ENCODE results near the gene SCUBE2.

Gene SCUBE2

DNA sequence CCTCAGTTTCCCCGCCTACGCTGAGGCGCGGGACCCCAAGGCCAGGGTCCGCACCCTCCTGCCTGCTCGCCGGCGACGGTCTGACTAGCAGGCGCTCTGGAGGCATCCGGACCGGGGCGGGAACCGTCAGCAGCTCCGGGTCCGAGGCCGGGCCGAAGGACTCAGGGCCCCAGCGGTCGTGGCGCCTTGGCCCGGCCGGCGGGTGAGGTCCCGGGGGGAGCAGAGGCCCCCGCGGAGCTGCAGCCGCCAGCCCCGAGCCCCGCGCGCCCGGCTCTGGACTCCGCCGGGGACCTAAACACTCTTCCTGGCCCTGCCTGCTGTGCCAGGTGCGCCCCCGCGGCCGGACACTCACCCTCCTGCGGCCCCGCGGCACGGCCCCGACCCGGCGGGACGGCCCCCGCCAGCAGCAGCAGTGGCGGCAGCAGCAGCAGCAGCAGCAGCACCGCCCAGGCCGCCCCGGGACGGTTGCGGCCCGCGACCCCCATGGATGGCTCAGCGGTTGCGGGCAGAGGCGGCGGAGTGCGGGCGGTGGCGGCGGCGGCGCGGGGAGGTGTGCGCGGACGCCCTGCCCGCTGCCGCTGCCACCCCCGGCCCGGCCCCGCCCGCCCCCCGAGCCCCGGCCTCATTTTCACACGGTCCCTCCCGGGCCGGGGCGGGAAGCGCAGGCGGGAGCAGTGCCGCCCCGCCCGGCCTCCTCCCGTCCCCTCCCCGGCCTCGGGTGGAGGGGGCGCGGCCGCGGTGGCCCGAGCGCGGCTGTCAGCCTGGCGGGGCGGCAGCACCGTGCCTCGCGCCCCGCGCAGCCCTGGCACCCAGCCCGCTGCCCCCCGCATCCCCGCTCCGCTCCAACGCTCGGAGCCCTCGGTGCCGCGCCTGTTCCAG is at the start of gene SCUBE2:
Gene SCUBE2, minus strand, starts transcription at position 556 of the 879 bp plus-strand sequence. Its CDS starts 71 bp downstream, at position 485.
- TF ChIP-seq CTCF (IDR thresholded peaks at IDR 0.05; ENCODE audit: extremely low read depth, missing control alignments) = no peak
- DNase-seq (ENCODE audit: low spot score) = peak; percentile 72

DNA sequence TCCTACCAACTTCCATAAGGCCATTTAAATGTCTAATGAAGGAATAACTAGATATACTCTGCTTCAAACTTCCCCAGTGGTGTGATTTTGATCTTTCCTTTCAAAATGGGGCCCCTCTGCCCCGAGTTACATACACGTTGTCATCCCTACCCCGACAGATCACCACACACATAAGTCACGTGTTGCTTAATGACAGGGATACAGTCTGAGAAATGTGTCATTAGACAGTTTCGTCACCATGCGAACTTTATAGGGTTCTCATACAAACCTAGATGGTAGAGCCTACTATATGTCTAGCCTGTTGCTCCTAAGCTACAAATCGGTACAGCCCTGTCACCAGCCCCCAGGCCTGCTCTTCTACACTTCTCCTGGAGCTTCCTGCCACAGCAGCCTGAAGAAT is 49.8 kb upstream of the SCUBE2 start:
- no peak for TF ChIP-seq CTCF (IDR thresholded peaks at IDR 0.05; ENCODE audit: extremely low read depth, missing control alignments)
- no peak for DNase-seq (ENCODE audit: low spot score)

DNA sequence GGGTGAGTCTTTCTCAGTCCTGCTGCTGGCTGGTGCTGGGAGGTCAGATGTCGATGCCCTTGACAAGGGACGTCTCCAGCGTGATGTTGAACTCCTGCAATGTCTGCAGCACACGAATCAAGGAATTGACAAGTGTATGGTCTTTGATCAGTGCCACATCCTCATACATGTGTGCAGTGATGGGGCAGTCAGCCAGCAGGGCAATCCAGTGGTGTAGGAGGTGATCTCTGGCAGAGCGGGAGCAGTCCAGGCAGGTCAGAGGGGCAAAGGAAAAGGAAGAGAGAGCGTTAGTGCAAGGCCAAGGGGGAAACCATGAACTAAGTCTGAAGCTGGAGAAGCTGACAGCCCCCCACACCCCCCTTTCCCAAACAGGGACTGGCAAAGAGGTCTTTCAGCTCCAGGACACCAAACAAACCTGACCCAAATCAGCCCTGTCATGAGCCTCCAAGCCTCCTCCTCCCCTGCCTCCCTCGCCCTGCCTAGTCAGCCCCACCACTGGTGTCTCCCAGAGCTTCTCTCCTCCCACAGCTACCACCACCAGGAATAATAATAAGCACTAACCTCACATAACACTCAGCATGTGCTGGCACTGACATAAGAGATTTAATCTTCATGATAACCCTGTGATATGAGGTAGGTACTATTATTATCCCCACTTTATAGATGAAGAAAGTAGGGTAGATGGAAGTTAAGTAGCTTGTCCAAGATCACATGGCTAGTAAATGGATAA is 48.4 kb upstream of the SCUBE2 start:
- no peak for DNase-seq (ENCODE audit: low spot score)
- TF ChIP-seq CTCF (IDR thresholded peaks at IDR 0.05; ENCODE audit: extremely low read depth, missing control alignments) = no peak

DNA sequence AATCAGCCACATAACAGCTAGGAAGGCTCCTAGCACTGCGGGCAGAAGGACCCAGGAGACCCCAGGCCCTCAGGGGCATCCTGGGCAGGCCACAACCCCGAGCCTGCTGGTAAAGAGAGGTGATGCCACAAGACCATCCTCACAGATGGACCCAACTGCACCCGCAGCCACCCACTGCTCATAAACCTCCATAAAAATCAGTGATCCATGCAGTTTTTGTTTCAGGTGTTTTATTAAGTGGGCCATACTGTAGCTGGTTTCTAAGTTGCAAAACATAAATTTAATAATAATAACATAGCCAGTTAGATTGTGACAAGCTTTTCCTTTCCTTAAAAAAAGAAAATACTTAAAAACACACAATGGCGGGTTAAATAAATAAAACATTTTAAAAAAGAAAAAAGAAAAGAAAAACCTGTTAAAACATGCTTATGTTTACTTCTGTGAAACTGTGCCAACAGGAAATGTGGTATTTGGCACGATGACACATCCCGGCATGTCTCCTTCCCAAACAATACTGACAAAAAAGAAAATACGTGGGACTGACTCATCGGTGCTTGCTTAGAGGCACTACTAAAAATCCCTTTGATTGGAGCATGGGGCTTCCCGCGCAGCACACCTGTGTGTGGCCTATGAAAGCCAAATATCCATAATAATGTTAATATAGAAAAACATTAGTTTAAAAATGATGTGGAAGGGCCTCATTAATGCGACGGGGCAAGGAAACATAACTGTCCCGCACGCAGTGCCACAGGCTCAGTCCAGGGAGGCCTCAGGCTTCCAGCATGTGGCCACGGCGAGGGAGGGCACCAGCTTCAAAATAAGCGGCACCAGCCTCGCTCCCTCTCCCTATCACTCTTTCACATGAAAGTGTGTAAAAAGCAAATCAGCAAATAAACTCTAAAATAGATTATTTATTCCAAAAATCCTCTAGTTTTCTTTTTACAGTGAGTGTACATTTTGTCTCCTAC is 47.5 kb upstream of the SCUBE2 start:
- no peak for DNase-seq (ENCODE audit: low spot score)
- no peak for TF ChIP-seq CTCF (IDR thresholded peaks at IDR 0.05; ENCODE audit: extremely low read depth, missing control alignments)

DNA sequence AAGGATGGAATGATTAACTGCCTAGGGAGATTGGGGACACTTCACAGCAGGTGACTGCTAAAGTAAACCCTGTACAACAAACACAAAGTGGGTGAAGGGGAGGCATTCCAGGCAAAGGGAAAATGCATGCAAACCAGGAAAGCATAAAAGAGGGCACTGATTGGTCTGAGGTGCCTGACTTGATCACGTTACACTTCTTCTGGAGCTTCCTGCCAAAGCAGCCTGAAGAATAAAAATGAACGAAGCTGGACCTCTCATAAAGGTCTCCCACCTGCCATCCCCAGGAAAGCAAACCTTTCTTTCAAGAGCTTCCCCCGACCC is 46.7 kb upstream of the SCUBE2 start:
- no peak for TF ChIP-seq CTCF (IDR thresholded peaks at IDR 0.05; ENCODE audit: extremely low read depth, missing control alignments)
- DNase-seq (ENCODE audit: low spot score) = no peak

GRCh38 chr11:9137293-9138132 is 46.1 kb upstream of the SCUBE2 start:
- TF ChIP-seq CTCF (IDR thresholded peaks at IDR 0.05; ENCODE audit: extremely low read depth, missing control alignments) = peak; percentile 98
- DNase-seq (ENCODE audit: low spot score) = peak; percentile 65
